ENCODE data around the gene NOG. TPM values are rescaled to one million over a fixed set of nuclear protein-coding genes. Genes with fewer than 3 reads are reported as not detected.
A peak's percentile ranks its signal among the peaks of the same experiment; 100 is the strongest.

NOG gene
- total RNA-seq, 2 experiments from 2014 or later, result 12.5 to 12.7 TPM

- ChIA-PET POLR2A (interaction anchor here (0.7 to 5.3 kb wide), 5 partner anchors 33 to 183 kb away, joined by 3 to 55 read pairs (median 4); no protein-coding TSS in a partner anchor), CTCF (no interaction called here)
- DNase-seq (peak in 4 of 14 experiments; percentile 11 to 41 (median 20)), ATAC-seq (ENCODE audit: poor library complexity) (no peak)
- Histone ChIP-seq H3K27ac (ENCODE audit: low read depth in 1 of 2, low read length in 2 of 2) (peak overlapping the region; percentile 34 to 69), H3K36me3 (ENCODE audit: insufficient read depth, low read length) (no peaks in the 10 kb centered on the region), H3K4me1 (ENCODE audit: insufficient read depth, low read length) (peaks cover 69% of the 10 kb centered on the region), H3K9me3 (ENCODE audit: control insufficient read depth in 1 of 2, insufficient read depth in 1 of 2, low read length in 2 of 2) (peaks cover 0 to 4% of the 10 kb centered on the region in 2 experiments), H3K4me3 (ENCODE audit: low read length) (peak overlapping the region; percentile 65), H3K27me3 (ENCODE audit: control insufficient read depth in 1 of 2, insufficient read depth in 2 of 2, low read length in 2 of 2) (peaks cover 19 to 27% of the 10 kb centered on the region in 2 experiments)
- Mint-ChIP-seq H3K36me3 (ENCODE audit: low read depth) (peaks cover 16% of the 10 kb centered on the region), H3K4me1 (ENCODE audit: low read depth) (peaks cover 57% of the 10 kb centered on the region), H3K27me3 (peaks cover 29% of the 10 kb centered on the region), H3K9me3 (no peaks in the 10 kb centered on the region), H3K4me3 (peak overlapping the region; percentile 93), H3K27ac (peak overlapping the region; percentile 96)
- TF ChIP-seq CTCF (IDR thresholded peaks at IDR 0.05), result no peak
- intact Hi-C loops (cut with DNase I, micrococcal nuclease), result loop anchor here in 1 of 2 experiments (2.0 to 10.0 kb wide), 3 partner anchors 36 to 488 kb away; partner anchors contain the start of genes AKAP1 and COIL
Measured at GRCh38 chr17:56596691-56597494, 3.4 kb downstream of the NOG start.

GRCh38 chr17:56597495-56597990, 4.0 kb downstream of the NOG start:
- peaks cover 24% of the 10 kb centered on the region for H3K27me3 Mint-ChIP-seq
- H3K36me3 Mint-ChIP-seq (ENCODE audit: low read depth), result peaks cover 16% of the 10 kb centered on the region
- Histone ChIP-seq H3K27ac (ENCODE audit: low read depth in 1 of 2, low read length in 2 of 2) (peak overlapping the region; percentile 34 to 48), H3K4me1 (ENCODE audit: insufficient read depth, low read length) (peaks cover 72% of the 10 kb centered on the region), H3K9me3 (ENCODE audit: control insufficient read depth in 1 of 2, insufficient read depth in 1 of 2, low read length in 2 of 2) (peaks cover 0 to 4% of the 10 kb centered on the region in 2 experiments), H3K27me3 (ENCODE audit: control insufficient read depth in 1 of 2, insufficient read depth in 2 of 2, low read length in 2 of 2) (peaks cover 19 to 24% of the 10 kb centered on the region in 2 experiments), H3K36me3 (ENCODE audit: insufficient read depth, low read length) (no peaks in the 10 kb centered on the region), H3K4me3 (ENCODE audit: low read length) (peak overlapping the region; percentile 65)
- no peak for TF ChIP-seq CTCF (IDR thresholded peaks at IDR 0.05)
- intact Hi-C loops (cut with DNase I, micrococcal nuclease), result loop anchor here in 1 of 2 experiments (2.0 to 10.0 kb wide), 3 partner anchors 35 to 487 kb away; partner anchors contain the start of genes AKAP1 and COIL
- H3K4me1 Mint-ChIP-seq (ENCODE audit: low read depth), result peaks cover 58% of the 10 kb centered on the region
- peak overlapping the region; percentile 93 for H3K4me3 Mint-ChIP-seq
- H3K9me3 Mint-ChIP-seq, result no peaks in the 10 kb centered on the region
- ATAC-seq (ENCODE audit: poor library complexity) (no peak), DNase-seq (peak in 6 of 14 experiments; percentile 3 to 58 (median 23))
- CTCF ChIA-PET, result no interaction called here
- POLR2A ChIA-PET, result interaction anchor here (0.7 to 2.3 kb wide), 5 partner anchors 32 to 50 kb away, joined by 3 to 9 read pairs (median 5); no protein-coding TSS in a partner anchor
- H3K27ac Mint-ChIP-seq, result peak overlapping the region; percentile 96

- ATAC-seq (ENCODE audit: poor library complexity) (no peak), DNase-seq (peak in 1 of 14 experiments; percentile 23)
- peak overlapping the region; percentile 96 for H3K27ac Mint-ChIP-seq
- Histone ChIP-seq H3K27me3 (ENCODE audit: control insufficient read depth in 1 of 2, insufficient read depth in 2 of 2, low read length in 2 of 2) (peaks cover 19 to 24% of the 10 kb centered on the region in 2 experiments), H3K27ac (ENCODE audit: low read depth in 1 of 2, low read length in 2 of 2) (peak overlapping the region; percentile 29 to 48), H3K4me1 (ENCODE audit: insufficient read depth, low read length) (peaks cover 75% of the 10 kb centered on the region), H3K9me3 (ENCODE audit: control insufficient read depth in 1 of 2, insufficient read depth in 1 of 2, low read length in 2 of 2) (peaks cover 0 to 4% of the 10 kb centered on the region in 2 experiments), H3K36me3 (ENCODE audit: insufficient read depth, low read length) (no peaks in the 10 kb centered on the region), H3K4me3 (ENCODE audit: low read length) (no peak overlapping the region)
- no peaks in the 10 kb centered on the region for H3K9me3 Mint-ChIP-seq
- H3K36me3 Mint-ChIP-seq (ENCODE audit: low read depth), result peaks cover 16% of the 10 kb centered on the region
- ChIA-PET CTCF (interaction anchor here (1.2 to 2.0 kb wide), 2 partner anchors 118 to 181 kb away, joined by 4 to 9 read pairs; no protein-coding TSS in a partner anchor), POLR2A (interaction anchor here (0.6 to 2.3 kb wide), 15 partner anchors 10 to 157 kb away, joined by 3 to 9 read pairs (median 3); no protein-coding TSS in a partner anchor)
- intact Hi-C loops (cut with DNase I, micrococcal nuclease), result loop anchor here in 1 of 2 experiments (10.0 kb wide), 2 partner anchors 366 to 486 kb away; partner anchors contain the start of genes AKAP1 and COIL
- peaks cover 68% of the 10 kb centered on the region for H3K4me1 Mint-ChIP-seq (ENCODE audit: low read depth)
- peak overlapping the region; percentile 90 for H3K4me3 Mint-ChIP-seq
- H3K27me3 Mint-ChIP-seq, result peaks cover 24% of the 10 kb centered on the region
- TF ChIP-seq CTCF (IDR thresholded peaks at IDR 0.05), result no peak
Measured at GRCh38 chr17:56598466-56598865, 5.0 kb downstream of the NOG start.

All from CD4-positive, alpha-beta T cell (primary cell).